Caco-2 (cell line): ENCODE measurements around the gene POLD1. TPM values are rescaled to one million over a fixed set of nuclear protein-coding genes. Genes with fewer than 3 reads are reported as not detected.
"Not testable (repeated sequence)": the region's sequence is repeated elsewhere in the genome, so short reads cannot be mapped to it uniquely, and the experiment has no call there.

Experiments used
- BruUV-seq: library from RNA; stranded (reverse); fragments of 400-500 nt; replicated peaks from 2 replicates; lab custom pipeline; 2021; lab: Mats Ljungman, UMichigan
- CTCF ChIA-PET: fragments of 300-600 bp; sonication (Branson Sonifier 250); formaldehyde crosslinking; loops from one replicate; lab custom pipeline; 2022; ENCODE audit warnings: antibody characterized with exemption; lab: Charles Lee
- POLR2A ChIA-PET: fragments of 300-600 bp; sonication (Branson Sonifier 250); formaldehyde crosslinking; loops from one replicate; lab custom pipeline; 2022; ENCODE audit warnings: antibody characterized with exemption; lab: Charles Lee
- DNase-seq, 2 experiments: peaks; one replicate each; pipeline versions ENCODE4 v3.0.0 to v3.0.0-alpha.2; 2020 to 2022
- H3K27me3 ChIP-seq: replicated peaks from 2 replicates; pipeline ENCODE4 v1.6.0; 2011; ENCODE audit warnings: low read length; ENCODE audit not compliant: control insufficient read depth, insufficient read depth
- H3K36me3 ChIP-seq: 2 replicates; pipeline ENCODE4 v1.5.1; 2011; ENCODE audit warnings: low read length; ENCODE audit not compliant: control insufficient read depth, insufficient read depth
- H3K4me1 ChIP-seq: fragments of 250-450 bp; sonication (Bioruptor Pico); 2 replicates; pipeline ENCODE4 v1.5.1; 2020; ENCODE audit warnings: mild to moderate bottlenecking
- H3K4me3 ChIP-seq: 2 replicates; pipeline ENCODE4 v1.5.1; 2011; ENCODE audit warnings: low read depth, mild to moderate bottlenecking, control low read depth, low read length
- H3K9me3 ChIP-seq: fragments of 250-450 bp; sonication (Bioruptor Pico); 2 replicates; pipeline ENCODE4 v1.5.1; 2020; ENCODE audit warnings: mild to moderate bottlenecking, moderate library complexity
- H3K27ac Mint-ChIP-seq: one replicate; pipeline ENCODE4 v1.8.0; 2022; ENCODE audit warnings: mixed read lengths; ENCODE audit not compliant: unreplicated experiment
- H3K27me3 Mint-ChIP-seq: one replicate; pipeline ENCODE4 v1.8.0; 2022; ENCODE audit warnings: mixed read lengths; ENCODE audit not compliant: insufficient read depth, unreplicated experiment
- H3K36me3 Mint-ChIP-seq: one replicate; pipeline ENCODE4 v1.8.0; 2022; ENCODE audit warnings: mild to moderate bottlenecking, mixed read lengths; ENCODE audit not compliant: insufficient read depth, unreplicated experiment
- H3K4me1 Mint-ChIP-seq: one replicate; pipeline ENCODE4 v1.8.0; 2022; ENCODE audit warnings: low read depth, mixed read lengths; ENCODE audit not compliant: unreplicated experiment
- H3K4me3 Mint-ChIP-seq: one replicate; pipeline ENCODE4 v1.8.0; 2022; ENCODE audit warnings: mild to moderate bottlenecking, moderate library complexity, mixed read lengths; ENCODE audit not compliant: unreplicated experiment
- H3K9me3 Mint-ChIP-seq: one replicate; pipeline ENCODE4 v1.8.0; 2022; ENCODE audit warnings: mixed read lengths; ENCODE audit not compliant: unreplicated experiment
- CTCF ChIP-seq, 2 experiments: fragments of 200-600 bp in 1 of 2; IDR thresholded peaks; 1 replicate in 1 of 2; 2 replicates in 1 of 2; pipeline versions ENCODE4 v1.5.1 to v1.8.0; 2011 to 2022; ENCODE audit warnings: antibody characterized with exemption in 1 of 2, control low read depth in 1 of 2, inconsistent platforms in 1 of 2, low read depth in 1 of 2, low read length in 1 of 2, mild to moderate bottlenecking in 1 of 2, moderate library complexity in 1 of 2; ENCODE audit not compliant: insufficient read depth in 1 of 2, severe bottlenecking in 1 of 2, unreplicated experiment in 1 of 2
- intact Hi-C: fragments of 100-400 bp; cut with micrococcal nuclease; formaldehyde crosslinking; loops from one replicate; pipeline ENCODE4 v1.10.0; 2022; ENCODE audit not compliant: unreplicated experiment
- total RNA-seq: library from RNA; stranded (reverse); gene quantifications from 2 replicates; pipeline ENCODE4 v1.2.3, GENCODE V29; 2022

POLD1 gene
- total RNA-seq, 1 experiment from 2014 or later = 128 TPM

GRCh38 chr19:50349277-50350057 is 34.7 kb upstream of the POLD1 start:
- no TSS peak for BruUV-seq
- Histone ChIP-seq H3K27me3 (no peaks in the 10 kb centered on the region), H3K4me3 (no peak overlapping the region), H3K36me3 (no peaks in the 10 kb centered on the region), H3K4me1 (peaks cover 24% of the 10 kb centered on the region), H3K9me3 (no peaks in the 10 kb centered on the region)
- ChIA-PET POLR2A (no interaction called here), CTCF (no interaction called here)
- Mint-ChIP-seq H3K9me3 (no peaks in the 10 kb centered on the region), H3K4me3 (no peak overlapping the region), H3K4me1 (peaks cover 26% of the 10 kb centered on the region), H3K27me3 (no peaks in the 10 kb centered on the region), H3K36me3 (peaks cover 13% of the 10 kb centered on the region), H3K27ac (no peak overlapping the region)
- intact Hi-C loops = loop anchor here (10.0 kb wide), 1 partner anchor 355 kb away; no protein-coding TSS in a partner anchor
- TF ChIP-seq CTCF (IDR thresholded peaks at IDR 0.05; ENCODE audit: insufficient read depth in 1 of 2, low read depth in 1 of 2, low read length in 1 of 2, severe bottlenecking in 1 of 2, unreplicated experiment in 1 of 2) = no peak
- no peak for DNase-seq

GRCh38 chr19:50352242-50352641 is 31.9 kb upstream of the POLD1 start:
- intact Hi-C loops = loop anchor here (10.0 kb wide), 1 partner anchor 353 kb away; no protein-coding TSS in a partner anchor
- Histone ChIP-seq H3K9me3 (no peaks in the 10 kb centered on the region), H3K36me3 (no peaks in the 10 kb centered on the region), H3K27me3 (no peaks in the 10 kb centered on the region), H3K4me3 (no peak overlapping the region), H3K4me1 (peaks cover 17% of the 10 kb centered on the region)
- Mint-ChIP-seq H3K36me3 (no peaks in the 10 kb centered on the region), H3K27ac (no peak overlapping the region), H3K9me3 (no peaks in the 10 kb centered on the region), H3K27me3 (no peaks in the 10 kb centered on the region), H3K4me1 (peaks cover 13% of the 10 kb centered on the region), H3K4me3 (no peak overlapping the region)
- POLR2A ChIA-PET = no interaction called here
- BruUV-seq = no TSS peak
- TF ChIP-seq CTCF (IDR thresholded peaks at IDR 0.05; ENCODE audit: insufficient read depth in 1 of 2, low read depth in 1 of 2, low read length in 1 of 2, severe bottlenecking in 1 of 2, unreplicated experiment in 1 of 2) = no peak
- CTCF ChIA-PET = no interaction called here
- no peak for DNase-seq

- BruUV-seq, H3K27me3 Mint-ChIP-seq, H3K9me3 Mint-ChIP-seq, H3K27ac Mint-ChIP-seq, H3K36me3 Mint-ChIP-seq, H3K4me3 Mint-ChIP-seq, H3K27me3 ChIP-seq, H3K36me3 ChIP-seq, H3K4me3 ChIP-seq, POLR2A ChIA-PET, H3K4me1 Mint-ChIP-seq, H3K9me3 ChIP-seq, DNase-seq, CTCF ChIA-PET: not testable (repeated sequence)
- H3K4me1 ChIP-seq = peaks cover 13% of the 10 kb centered on the region; the same call in 1 of the 2 replicates
- intact Hi-C loops = loop anchor here (10.0 kb wide), 1 partner anchor 351 kb away; no protein-coding TSS in a partner anchor
These were observed 30.7 kb upstream of the POLD1 start for GRCh38 chr19:50353487-50353880.
